HG02870 (cell line): ENCODE data around the gene IGFBP3.

ENCODE experiments used
- ATAC-seq: cut with Tn5 transposase; IDR thresholded peaks from one replicate; pipeline ENCODE4 v1.9.1; 2021; ENCODE audit warnings: mild to moderate bottlenecking, moderate library complexity; ENCODE audit not compliant: unreplicated experiment

Gene IGFBP3

DNA sequence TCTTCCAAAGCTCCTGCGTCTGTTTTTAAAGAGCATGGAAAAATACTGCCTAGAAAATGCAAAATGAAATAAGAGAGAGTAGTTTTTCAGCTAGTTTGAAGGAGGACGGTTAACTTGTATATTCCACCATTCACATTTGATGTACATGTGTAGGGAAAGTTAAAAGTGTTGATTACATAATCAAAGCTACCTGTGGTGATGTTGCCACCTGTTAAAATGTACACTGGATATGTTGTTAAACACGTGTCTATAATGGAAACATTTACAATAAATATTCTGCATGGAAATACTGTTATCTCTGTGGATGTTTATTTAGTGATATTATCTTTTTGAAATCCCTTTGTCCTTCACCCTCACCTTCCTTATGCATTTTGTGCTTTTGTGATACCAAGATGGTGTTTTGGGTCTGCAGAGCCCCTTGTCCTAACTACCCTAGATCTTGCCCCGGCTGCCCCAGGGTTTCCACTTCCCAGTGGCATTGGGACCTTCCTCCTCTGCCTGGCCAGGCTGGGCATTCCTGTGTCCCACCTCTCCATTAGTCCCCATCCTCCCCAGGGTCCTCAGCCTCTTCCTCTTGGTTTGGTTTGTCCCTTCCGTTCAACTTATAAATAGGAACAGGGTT, 27.6 kb downstream of the IGFBP3 start:
- ATAC-seq = no peak

DNA sequence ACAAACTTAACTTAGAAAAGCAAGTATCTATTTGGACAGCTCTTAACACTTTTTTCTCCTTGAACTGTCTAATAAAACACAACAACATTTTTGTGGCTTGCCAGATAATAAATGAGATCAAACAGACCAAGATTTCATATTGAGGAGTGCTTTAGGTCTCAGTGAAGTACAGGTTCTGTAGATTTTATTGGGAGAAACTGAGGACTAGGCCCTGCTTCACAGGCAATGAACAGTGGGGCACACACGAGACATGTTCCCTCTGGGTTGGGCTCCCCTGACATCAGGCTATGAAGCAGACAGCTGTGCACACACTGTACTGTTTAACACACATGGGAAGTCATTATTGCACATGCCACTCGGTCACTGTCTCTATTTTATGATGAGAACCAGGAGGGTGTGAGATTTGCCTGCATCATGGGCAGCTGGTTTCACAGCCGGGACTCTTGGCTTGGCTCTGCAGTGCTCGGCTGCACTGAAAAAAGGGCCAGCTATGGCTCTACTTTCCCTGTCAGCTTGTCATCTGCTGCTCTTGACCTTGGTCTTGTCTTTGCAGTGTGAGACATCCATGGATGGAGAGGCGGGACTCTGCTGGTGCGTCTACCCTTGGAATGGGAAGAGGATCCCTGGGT, 28.6 kb downstream of the IGFBP3 start:
- ATAC-seq = no peak

DNA sequence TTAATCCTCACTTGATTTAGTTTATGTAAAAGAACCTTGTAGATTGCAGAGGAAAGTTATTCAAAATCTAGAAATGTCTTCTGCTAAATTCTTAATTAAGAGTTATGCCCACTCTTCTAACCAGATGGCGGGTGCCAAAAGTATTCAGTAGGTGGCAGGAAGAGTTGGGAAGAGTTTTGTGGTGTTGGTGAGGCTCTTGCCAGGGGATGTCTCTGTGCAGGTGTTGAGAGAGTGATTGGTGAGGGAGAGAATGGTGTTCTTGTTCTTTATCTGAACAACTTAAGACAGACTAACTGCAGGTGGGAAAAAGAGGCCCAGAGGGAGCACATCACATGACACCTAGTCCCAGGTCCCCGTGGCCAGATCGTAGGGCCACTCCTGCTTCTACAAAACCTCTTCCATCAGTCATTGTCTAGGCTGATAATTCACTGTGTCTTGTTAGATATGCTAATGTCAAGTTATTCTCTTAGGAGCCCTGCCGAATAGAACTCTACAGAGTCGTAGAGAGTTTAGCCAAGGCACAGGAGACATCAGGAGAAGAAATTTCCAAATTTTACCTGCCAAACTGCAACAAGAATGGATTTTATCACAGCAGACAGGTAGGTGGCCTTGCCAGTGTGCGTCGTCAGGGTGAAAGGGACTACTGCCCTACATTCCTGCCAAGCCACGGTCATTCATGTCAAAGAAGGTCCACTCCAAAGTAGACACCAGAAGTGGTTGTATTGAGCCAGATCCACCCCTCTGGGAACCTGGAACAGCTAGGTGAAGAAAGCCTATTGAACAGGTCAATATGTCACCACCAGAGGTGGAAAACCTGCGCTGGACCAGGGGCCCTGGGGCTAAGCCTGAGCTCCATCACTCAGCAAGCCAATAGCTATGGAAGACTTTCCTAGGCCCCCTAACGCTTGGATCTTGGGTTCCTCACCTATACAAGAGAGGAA, 29.3 kb downstream of the IGFBP3 start:
- ATAC-seq = no peak

DNA sequence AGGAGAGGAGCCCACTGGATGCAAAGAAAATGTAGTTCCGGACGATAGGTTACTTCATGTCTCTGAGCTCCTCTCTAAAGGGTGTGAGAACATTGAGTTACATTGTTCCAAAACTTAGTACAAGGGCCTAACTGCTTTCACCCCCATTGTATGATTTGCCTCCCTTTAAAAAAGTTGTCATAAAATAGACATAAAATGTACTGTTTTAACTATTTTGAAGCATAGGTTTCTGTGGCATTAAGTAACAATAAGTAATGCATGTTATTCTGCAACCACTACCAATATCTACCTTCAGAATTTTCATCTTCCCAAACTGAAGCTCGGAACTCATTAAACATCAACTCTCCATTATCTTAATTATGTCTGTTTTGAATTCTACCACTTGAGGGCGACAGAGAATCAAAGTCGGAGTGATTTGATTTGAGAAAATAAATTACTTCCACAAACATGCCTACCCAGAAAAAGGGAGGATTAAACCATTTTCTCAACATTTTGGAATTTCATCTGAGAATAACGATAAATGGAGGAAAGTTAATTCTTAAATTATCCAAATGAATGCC, 30.1 kb downstream of the IGFBP3 start:
- ATAC-seq = no peak

DNA sequence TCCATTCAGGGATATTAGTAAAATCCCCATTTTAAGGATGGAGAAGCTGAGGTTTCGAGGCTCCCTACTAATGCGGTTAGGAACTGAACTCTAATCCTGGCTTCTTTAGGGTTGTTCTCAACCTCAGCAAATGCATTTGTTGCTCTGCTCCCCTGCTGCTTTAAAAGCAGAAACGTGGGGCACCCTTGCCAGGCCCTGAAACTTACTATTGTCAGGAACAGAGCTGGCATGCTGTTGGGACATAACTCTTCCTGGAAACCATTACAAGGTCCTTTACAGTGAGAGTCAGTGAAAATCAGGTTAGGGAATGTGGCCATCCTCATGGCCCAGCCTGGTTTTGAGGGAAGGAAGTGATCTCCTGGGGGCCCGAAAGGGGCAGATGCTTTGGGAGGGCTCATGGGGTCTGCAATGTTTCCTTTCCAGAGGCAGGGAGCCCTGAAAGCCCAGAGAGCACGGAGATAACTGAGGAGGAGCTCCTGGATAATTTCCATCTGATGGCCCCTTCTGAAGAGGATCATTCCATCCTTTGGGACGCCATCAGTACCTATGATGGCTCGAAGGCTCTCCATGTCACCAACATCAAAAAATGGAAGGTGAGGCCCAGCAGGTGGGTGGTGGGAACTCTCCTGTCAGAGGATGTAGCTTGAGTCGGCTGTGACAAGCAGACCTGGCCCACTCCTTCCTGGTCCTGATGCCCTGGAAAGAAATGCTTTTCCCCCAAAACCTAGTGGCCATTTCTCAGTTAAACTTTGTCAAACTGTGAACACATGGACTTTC, 30.8 kb downstream of the IGFBP3 start:
- no peak for ATAC-seq

DNA sequence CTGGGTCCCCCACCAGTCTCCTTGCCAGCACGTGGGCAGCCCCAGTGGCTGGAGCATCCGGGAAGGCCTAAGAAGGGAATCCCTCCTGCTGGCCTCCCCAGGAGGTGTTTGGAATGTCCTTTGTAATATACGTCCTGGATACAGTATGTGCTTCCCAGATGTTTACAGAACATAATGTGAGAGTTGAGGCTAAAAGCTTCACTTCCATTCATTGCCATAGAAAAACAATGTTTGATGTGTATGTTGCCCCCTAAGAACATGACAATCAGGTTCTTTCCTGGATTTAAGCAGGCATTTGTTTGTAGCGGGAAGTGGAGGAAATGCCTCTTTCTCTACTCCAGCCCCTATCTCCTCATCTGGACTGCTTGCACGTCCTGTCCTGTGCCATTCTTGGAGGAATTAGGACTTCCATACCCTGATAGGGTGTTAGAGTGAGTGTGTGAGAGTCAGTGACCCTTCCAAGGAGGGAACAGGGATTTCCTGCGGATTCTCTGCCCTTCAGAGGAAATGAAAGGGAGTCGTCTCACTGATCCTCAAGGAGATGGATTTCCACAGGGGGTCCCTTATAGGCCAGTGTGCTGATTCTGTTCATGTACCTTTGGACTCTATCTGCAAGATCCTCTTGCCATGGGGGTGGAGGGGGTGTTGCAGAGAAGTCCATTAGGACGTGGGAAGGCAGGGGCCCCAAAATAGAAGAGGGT, 31.6 kb downstream of the IGFBP3 start:
- ATAC-seq = no peak

DNA sequence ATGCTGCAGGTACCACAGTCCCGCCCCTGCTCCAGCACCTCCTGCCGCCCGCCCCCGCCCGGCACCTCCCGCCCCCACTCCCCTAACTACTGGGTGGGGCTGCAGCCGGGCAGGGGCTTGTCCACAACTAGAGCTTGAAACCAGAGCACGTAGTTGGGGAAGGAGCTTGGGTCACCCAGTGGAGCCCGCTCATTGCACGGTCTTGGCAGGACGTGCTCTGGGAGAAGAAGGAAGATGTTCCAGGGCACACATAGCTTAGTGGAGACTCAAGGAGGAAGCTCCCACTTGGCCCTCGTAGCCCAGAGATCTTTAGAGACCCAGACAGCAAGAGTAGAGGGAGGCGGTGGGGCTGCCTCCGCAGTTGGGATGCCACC, 32.1 kb downstream of the IGFBP3 start:
- ATAC-seq = no peak

DNA sequence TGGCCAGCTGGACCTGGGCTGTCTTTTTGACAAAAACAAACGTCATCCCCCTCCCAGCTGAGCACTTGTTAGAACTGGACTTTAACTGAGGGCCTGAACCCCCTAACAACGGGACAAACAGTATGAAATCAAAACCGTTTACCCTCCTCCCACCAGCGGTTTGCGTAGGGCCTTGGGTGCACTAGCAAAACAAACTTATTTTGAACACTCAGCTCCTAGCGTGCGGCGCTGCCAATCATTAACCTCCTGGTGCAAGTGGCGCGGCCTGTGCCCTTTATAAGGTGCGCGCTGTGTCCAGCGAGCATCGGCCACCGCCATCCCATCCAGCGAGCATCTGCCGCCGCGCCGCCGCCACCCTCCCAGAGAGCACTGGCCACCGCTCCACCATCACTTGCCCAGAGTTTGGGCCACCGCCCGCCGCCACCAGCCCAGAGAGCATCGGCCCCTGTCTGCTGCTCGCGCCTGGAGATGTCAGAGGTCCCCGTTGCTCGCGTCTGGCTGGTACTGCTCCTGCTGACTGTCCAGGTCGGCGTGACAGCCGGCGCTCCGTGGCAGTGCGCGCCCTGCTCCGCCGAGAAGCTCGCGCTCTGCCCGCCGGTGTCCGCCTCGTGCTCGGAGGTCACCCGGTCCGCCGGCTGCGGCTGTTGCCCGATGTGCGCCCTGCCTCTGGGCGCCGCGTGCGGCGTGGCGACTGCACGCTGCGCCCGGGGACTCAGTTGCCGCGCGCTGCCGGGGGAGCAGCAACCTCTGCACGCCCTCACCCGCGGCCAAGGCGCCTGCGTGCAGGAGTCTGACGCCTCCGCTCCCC, 32.7 kb downstream of the IGFBP3 start, which contains the start of gene IGFBP1:
TSS of gene IGFBP1 (plus strand) at position 304 of the 808 bp plus-strand sequence. CDS start at position 469, 165 bp downstream.
- no peak for ATAC-seq

- no peak for ATAC-seq
These were observed 34.0 kb downstream of the IGFBP3 start for GRCh38 chr7:45886931-45887667.

- no peak for ATAC-seq
These were observed 35.7 kb downstream of the IGFBP3 start for GRCh38 chr7:45885264-45885882.

DNA sequence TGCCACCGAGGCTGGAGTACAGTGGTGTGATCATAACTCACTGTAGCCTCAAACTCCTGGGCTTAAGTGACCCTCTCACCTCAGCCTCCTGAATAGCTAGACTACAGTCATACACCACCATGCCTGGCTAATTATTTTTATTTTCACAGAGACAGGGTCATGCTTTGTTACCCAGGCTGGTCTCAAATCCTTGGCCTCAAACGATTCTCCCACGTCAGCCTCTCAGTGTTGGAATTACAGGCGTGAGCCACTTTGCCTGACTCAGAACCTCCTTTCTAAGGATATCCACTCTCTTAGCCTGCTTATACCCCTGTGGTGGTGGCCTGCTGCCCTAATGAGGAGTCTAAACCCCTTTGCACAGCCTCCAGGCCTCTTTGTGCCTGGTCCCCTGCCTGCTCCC, 36.9 kb downstream of the IGFBP3 start:
- no peak for ATAC-seq

- ATAC-seq = no peak
These were observed 38.6 kb downstream of the IGFBP3 start for GRCh38 chr7:45882465-45882810.

DNA sequence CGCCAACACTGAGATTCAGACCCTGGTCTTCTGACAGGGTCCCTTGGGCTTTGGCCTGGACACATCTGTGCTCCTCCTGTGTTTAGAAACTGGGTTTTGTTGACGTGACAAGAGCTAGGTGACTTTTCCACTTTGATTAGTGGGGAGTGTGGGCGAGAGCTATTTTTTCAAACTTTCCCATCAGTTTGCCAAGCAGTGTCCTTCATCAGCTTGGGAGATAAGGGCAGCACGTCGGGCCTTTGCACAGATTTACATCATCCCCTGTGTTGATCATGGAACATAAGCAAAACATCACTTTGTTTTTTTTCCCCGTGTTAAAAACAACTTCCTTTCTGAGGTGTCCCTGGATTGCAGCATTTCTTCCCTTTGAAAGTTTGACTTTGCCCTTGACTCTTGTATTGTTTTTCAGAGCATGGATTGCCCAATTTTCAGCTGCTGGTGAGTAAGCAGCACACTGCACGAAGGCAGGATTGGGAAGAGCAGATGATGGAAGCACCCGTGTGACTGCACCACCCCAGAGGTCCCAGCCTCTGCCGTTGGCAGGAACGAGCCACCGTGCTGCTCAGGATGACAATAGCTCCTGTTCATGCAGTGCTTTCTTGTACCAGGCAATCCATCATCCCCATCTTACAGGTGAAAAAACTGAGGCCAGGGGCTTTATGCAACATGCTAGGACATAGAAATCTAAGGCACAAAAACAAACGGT, 39.2 kb downstream of the IGFBP3 start:
- no peak for ATAC-seq

- ATAC-seq = no peak
These were observed 39.8 kb downstream of the IGFBP3 start for GRCh38 chr7:45881280-45881758.

DNA sequence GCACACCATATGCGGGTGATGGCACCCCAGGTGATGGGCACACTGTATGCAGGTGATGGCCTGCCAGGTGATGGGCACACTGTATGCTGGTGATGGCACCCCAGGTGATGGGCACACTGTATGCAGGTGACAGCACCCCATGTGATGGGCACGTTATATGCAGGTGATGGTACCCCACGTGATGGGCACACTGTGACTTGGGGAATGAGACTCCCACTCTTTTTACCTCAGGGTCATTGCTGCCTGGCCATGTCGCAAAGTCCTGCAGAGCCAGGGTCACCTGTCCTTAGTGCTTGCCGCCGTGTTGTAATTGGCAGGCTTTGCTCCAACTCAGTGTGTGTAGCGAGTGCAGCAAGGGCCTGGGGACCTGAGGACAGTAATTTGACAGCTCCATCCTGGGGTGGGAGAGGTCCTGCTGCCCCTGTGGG, 40.6 kb downstream of the IGFBP3 start:
- ATAC-seq = no peak

DNA sequence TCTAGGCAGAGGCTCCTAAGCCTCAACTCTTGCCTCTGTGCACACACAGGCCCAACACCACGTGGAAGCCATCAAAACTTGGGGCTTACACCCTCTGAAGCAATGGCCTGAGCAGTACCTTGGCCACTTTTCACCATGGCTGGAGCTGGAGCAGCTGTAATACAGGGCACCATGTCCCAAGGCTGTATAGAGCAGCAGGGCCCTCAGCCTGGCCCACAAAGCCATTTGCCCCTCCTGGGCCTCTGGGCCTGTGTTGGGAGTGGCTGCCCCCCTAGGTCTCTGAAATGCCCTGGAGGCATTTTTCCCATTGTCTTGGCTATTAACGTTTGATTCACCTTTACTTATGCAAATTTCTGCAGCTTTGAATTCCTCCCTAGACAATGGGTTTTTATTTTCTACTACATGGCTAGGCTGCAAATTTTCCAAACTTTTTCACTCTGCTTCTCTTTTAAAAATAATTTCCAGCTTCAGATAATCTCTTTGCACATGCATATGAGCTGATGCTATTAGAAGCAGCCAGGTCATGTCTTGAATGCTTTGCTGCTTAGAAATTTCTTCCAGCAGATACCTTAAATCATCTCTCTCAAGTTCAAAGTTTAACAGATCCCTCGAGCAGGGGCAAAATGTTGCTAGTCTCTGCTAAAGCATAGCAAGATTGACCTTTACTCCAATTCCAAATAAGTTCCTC, 42.5 kb downstream of the IGFBP3 start:
- ATAC-seq = no peak

GRCh38 chr7:45876519-45876918, 44.6 kb downstream of the IGFBP3 start:
- no peak for ATAC-seq
